ENCODE measurements around the gene VN1R5.

DNA sequence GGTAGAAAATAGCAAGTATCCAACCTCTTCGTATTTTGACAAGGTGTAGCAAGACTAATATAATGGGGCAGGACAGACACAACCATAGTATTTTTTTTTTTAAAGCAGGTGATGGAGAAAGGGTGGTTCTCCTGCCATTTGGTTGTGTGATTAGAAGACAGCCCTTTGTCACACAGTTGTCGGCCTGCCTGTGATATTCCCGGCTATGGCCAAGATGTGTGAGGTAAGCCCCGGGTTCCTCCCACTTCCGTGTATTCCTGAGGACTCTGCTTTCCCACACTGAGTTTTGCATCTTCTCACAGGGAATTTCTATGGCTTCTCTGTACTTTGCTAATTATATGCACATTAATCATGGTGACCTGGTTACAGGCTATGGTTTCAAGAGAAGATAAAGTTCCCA lies 39.9 kb downstream of the VN1R5 start:
- no peak for TF ChIP-seq CTCF (conservative IDR thresholded peaks at IDR 0.05; ENCODE audit: low read depth, low read length)
- TF ChIP-seq SMC3 (IDR thresholded peaks at IDR 0.05; ENCODE audit: low read depth, low read length) = no peak
- no peak for TF ChIP-seq POLR2A (IDR thresholded peaks at IDR 0.05; ENCODE audit: low read depth, low read length)
- TF ChIP-seq MAZ (IDR thresholded peaks at IDR 0.05; ENCODE audit: borderline replicate concordance, low read depth, low read length) = no peak
- no peak for TF ChIP-seq ELK1 (IDR thresholded peaks at IDR 0.05; ENCODE audit: borderline replicate concordance, low read depth, low read length)
- no peak for TF ChIP-seq RCOR1 (IDR thresholded peaks at IDR 0.05; ENCODE audit: insufficient replicate concordance, low read length)
